Hematopoietic multipotent progenitor cell treated with erythropoietin and hydrocortisone succinate and interleukin-3 and kit ligand, for 4 days (in vitro differentiated cells): Measurements from ENCODE around the gene TKT.
A peak's percentile ranks its signal among the peaks of the same experiment; 100 is the strongest.

Experiments
- DNase-seq: peaks from one replicate; pipeline ENCODE4 v3.0.0-alpha.2; 2015

Gene TKT

DNA sequence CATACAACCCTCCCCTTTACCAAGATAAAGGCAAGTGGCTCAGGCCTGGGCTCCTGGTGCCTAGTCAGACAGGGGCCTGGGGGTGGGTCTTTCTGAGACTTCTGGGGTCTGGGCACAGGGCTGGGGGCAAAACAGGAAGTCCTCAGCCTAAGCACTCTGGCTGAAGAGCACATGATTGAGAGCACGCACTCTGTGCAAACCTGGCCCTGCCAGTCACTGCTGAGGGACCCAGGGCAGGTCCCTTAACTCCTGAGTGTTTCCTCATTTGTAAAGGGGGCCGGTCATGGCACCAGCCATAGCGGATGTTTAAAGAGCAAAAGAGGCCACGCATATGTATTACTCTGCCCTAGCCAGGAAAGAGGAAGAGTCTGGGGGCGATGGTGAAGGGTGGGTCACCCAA, 16.0 kb downstream of the TKT start:
- no peak for DNase-seq

DNA sequence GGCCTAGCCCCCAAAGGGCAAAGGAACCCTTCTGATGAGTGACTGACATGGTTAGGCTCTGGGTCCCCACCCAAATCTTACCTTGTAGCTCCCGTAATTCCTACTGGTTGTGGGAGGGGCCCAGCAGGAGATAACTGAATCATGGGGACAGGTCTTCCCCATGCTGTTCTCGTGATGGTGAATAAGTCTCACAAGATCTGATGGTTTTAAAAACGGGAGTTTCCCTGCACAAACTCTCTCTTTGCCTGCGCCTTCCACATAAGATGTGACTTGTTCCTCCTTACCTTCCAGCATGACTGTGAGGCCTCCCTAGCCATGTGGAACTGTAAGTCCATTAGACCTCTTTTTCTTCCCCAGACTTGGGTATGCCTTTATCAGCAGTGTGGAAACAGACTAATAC, 16.9 kb downstream of the TKT start:
- DNase-seq = no peak

DNA sequence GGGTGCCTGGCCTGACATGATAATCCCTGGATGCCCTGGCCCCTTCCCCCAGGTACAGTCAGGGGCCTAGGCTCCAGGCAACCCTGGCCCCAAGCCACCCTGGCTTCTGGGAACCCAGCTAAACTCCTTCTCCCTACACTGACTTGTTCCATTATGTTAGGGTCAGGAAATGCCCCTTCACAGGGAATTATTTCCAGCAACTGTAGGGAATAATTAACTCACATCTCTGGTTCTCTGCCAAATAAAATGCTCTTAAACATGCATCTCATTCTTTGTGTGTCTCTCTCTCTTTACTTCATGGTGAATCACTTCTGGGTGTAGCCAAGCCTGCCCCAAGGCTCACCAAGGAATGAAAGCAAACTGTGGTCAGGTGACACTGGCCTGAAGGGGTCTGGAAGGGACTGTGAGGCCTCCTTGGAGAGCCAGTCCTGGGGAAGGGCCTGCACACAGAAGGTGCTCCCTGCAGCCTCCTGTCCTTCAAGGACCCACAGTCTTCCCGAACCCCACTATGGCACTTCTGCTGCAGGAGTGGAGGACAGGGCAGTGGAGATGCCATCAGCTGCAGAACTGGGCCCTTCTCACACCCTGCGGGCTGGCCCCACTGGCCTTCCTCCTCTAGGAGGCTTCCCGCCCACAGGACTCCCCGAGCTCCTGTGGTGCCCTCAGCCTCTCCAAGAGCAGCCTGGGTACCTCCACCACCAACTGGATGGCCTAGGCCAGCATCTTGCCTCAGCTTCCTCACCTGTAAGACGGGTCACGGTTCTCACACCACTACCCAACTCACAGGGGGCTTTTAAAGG, 17.6 kb downstream of the TKT start:
- no peak for DNase-seq

DNA sequence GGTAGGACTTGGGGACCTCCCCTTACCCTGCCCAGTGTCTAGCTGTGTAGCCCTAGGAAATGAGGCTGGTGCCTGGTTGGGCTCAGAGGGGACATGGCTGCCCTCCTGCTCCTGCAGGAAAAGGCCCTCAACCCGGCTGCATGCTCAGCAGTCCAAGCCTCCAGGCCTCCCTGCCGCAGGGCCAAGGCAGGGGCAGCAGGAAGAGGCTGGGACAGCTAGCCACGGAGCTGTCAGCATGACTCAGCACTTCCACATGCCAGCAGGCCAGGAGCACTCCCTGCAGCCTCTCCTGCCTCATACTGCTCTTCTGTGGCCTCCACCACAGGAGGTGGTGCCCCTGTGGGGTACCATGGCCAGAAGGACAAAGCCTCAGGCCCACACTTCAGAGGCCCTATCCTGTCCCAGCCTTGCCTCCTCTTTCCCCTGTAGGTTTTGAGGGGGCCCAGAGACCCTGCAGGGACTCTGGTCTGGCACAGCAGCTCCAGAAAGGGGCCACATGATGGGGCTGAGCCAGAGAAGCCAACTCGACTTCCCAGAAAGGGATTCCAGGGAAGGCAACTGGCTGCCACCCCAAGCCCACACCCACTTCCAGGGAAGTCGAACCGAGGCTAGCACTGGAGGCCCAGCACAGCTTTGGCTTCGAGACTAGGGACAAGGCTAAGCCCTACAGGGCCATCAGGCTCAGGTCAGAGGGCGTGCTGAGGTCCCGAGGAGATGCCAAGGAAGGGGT, 19.5 kb downstream of the TKT start:
- DNase-seq = peak; percentile 90

DNA sequence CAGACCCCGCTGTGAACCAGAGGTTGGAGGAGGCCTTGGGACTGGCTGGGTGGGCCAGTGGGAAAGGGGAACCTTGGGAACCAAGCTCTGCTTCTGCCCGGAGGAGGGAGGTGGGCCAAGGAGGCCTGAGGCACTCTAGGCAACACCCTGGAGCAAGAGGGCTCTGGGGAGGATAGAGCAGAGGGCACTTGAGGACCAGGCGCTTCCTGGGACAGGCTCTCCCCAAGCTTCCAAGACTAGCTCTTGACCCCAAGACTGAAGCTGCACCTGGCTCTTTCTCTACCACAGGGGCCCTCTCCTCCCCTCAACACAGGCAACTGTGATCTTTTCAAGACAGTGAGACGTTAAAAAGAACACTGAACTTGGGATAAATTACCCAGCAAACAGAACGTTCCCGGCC, 20.3 kb downstream of the TKT start:
- no peak for DNase-seq

DNA sequence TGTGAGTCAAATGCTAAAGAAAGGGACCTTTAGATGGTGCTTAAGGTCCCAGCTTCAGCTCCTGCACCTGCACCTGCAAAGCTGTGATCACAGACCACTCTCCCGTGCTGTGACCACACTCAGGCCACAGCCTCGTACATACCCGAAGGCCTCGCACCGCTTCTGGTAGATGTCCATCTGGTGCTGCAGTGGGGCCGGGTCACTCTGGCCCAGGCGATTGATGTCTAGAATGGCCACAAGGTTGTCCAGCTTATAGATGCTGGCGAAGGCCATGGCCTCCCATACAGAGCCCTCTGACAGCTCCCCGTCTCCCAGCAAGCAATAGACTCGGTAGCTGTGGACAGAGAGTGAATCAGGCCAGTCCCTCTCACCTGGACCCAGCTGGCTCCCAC, 21.0 kb downstream of the TKT start:
- no peak for DNase-seq

DNA sequence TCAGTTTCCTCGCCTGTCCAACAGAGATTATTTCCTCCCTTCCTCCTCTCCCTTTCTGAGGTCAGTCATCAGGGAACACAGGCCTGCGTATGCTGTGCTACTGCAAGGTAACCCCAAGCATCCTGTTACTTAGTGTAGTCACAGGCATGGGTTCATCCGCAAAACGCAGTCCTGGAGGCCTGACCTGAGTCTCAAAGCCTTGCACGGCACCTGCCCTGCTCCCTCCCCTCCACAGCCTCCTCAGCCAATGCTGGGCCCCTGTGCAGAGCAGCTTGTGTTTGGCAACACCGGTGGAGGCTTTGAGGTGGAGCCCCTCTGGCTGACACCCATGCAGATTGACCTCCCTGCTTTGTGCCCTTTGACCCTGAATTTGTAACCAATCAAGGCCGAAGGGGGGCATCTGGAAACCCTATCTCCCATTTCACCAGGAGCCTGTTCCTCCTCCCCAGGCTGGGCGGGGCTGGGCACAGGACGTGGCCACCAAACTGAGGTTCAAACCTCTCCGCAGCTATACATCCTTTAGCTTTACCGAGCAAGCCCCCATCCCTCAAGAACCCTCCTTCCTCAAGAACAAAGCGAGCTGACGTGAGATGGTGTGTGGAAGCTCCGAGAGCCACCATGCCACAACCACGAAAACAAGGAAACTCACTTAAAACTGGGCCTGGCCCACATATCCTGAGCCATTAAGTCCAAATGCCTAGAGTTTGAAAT, 21.5 kb downstream of the TKT start:
- DNase-seq = no peak

DNA sequence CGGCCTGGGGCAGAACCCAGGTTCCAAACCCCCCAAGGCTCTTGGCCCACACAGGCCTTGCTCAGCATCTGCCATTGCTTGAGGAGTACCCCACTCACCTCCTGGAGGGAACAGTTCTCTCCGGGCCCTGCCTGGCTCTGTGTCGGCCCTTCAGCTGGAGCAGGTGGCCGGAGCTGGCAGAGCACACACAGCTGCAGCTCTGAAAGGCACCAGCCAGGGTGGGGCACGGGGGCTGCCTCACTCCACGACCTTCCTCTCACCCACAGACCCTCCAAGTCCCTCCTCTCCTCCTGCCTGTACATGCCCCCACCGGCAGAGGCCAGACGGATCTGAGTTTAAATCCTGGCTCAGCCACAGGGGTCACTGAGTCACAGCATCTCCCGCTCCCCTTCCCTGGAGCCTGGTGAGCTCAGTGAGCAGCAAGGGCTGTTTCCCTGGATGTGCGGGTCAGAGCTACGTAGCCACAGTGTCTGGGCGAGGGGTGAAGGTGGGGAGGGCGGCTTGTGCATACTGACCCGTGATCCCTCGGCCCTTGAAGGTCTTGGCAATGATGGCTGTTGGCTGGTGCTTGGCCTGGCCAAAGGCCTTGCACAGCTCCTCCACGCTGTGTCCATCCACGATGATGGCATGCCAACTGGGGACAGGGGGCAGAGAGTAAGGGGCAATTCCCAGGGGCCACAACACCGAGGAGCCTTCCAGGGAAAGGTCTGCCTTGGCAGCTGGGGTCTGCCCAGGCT, 23.0 kb downstream of the TKT start:
- no peak for DNase-seq

DNA sequence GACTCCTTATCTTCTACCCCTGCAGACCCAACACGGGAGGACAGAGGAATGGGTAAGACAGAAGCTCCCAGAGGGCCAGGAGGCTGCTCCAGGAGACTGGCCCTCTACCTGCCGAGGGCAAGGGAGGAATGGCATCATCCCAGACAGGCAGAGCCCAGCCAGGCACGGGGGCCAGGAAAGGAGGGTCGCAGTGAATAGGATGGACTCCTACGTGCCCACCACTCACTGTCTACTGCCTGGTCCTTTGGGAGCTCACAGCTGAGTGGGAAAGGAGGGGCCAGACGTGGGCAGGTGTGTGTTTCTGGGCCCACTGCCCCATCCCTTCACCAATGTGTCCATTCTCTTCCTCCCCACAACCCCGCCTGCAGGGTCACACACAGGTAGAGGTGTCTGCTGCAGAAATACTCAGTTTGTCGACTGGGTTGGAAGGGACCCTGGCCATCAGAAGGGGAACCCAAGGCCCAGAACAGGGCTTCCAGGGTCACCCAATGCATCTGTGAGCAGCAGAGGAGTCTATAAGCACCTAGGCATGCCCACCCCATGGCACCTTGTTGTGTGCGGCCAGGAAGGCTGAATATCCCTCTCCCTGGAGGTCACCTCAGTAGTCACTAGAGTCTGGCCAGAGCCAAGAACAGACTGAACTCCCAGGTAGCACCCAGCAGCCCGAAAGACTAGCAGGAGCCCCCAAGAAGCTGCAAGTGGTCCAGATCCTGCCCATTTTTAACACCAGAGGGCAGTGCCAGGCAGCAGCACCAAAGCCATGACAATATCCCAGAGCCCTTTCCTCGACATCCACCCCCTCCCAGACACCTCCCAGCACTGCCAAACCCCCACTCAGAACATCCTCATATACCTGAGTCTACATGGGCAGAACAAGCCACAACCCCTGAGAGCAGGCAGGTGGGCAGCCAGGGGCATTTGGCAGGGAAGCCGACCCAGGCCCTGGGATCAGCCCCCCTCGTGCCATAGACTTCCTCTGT, 24.0 kb downstream of the TKT start:
- DNase-seq = no peak

DNA sequence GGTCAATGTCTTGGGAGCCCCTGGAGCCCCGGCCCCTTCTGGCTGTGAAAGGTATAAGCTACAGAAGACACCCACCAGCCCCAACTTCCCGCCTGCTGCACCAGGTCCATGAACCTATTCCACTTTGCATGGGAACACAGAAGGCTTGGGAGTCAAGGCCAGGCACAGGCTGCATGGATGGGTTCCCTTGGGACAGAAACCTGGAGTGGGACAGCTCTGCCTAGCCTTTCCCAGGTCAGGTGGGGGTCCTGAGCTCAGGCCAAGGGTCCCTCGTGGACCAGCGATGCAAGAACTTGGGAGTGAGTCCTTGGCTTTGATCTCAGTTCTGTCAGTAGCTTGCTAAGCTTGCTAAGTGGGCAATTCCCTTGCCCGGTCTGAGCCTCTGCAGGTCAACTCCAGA, 25.0 kb downstream of the TKT start:
- DNase-seq = no peak

DNA sequence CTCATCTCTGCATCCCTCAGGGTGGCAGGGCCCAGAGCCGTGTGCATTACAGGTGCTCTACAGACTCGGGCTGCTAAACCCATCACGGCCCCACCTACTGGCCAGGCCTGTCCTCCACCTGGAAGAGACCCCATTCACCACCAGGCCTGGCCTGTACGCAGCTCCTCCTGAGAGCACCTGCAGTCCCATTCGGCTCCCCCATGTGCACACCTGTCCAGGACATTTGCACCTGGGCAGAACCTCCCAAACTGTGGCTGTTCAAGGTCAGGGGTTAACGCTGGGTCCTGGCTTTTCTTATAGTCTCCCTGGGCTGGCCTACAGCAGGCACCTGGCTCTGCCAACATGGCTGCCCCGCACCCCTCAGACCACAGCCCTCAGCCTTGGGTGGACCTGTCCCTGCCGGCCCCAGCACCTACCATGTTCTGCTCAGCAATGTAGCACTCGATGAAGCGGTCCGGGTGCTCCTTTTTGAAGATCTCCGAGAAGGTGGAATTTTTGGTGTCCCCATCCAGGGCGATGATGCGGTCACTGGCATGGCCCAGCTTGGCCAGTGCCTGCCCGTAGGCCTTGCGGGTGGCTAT, 25.7 kb downstream of the TKT start:
- DNase-seq = no peak

DNA sequence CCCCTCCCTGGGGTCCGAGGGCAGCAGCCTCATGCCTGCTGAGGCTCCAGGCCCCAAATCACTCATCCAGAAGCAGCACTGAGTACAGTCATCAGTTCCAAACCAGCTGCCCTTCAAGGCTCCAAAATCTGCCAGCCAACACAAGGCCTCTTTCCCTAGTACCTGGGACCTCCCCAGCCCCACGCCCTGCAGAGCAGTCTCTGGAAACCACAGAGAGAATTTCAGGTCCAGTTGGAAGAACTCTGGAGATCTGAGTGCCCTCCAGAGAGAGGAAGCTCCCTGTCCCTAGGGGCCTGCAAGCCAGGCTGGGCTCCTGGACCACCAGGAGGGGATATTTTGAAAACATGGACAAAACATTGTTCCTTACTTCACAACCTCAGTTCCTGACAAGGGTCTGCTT, 26.2 kb downstream of the TKT start:
- DNase-seq = no peak

DNA sequence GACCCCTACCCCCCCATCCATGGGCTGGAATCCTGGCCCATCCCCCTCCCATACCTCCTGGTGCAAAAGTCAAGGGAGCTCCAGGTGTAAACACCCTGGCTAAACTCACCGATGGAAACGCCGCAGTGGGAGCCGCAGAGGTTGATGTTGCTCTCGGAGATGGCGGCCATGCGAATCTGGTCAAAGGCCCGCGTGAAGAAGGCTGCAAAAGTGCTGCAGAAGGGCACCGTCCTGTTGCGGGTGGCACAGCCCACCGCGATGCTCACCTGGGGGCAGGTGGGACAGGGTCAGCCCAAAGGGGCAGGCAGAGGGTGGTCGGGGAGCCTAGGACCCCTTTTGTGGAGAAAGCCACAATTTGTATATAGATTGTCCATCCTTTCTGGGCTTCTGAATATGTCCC, 26.7 kb downstream of the TKT start:
- no peak for DNase-seq

DNA sequence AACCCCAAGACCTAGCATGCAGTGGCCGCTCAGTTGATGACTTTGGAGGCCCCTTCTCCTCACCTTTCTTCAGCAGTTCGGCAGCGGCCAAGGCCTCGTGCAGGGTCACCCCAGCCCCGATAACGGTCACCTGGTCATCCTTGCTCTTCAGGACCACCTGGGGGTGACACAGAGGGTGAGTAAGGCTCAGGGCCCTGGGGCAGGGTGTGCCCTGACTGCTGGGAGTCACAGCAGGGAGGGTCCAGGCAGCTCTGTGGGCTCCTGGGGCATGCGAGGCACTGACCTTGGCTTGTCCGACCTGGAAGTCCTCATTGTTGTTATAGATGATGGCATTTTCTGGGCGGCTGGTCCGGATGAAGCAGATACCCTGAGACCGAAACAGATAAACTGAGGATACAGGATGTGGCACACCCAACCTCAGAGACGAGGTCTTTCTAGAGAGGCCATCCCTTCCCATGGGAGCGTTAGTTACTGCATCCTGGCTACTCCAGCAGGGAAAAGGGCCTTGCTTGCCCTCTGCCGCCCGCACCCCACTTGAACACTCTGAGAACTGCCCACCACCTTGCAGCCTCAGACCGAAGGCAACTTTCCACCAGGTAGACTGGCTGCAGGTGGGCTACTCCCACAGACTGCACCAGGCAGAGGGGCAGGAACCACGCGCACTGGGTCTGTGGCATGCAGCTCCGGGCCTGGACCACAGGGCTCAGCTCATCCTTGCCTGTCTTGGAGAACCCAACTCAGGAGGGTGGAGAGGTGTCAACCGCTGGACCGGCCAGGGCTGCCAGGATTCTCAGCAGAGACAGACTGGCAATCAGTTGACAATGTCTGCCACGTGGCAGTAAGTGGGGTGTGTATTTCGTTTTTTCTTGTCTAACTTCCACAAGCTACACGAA, 27.6 kb downstream of the TKT start:
- DNase-seq = no peak

DNA sequence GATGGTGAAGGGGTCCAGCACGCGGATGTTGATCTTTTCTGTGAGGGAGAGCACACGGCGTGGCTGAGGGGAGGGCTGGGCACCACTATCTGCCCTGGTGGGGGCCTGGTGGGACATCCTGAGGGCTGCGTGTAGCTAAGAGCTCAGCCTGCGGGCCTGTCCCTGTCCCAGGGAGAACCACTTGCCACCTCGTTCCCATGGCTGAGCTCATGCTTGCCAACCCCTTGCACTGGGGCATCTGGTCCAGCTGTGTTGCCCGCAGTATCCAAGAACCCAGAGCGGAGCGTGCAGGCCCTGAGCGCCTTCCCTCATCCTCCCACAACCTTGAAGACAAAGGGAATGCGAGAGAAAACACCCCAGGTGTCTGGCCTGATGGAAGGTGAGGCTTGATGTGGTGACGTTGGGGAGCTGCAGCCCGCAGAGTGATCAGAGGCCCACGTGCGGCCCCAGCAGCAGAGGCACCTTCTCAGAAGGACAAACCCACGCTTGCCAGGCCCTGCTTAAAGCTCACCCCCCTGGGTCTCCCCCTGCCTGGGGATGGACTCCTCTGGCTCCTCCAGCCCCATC, 28.9 kb downstream of the TKT start:
- DNase-seq = no peak

DNA sequence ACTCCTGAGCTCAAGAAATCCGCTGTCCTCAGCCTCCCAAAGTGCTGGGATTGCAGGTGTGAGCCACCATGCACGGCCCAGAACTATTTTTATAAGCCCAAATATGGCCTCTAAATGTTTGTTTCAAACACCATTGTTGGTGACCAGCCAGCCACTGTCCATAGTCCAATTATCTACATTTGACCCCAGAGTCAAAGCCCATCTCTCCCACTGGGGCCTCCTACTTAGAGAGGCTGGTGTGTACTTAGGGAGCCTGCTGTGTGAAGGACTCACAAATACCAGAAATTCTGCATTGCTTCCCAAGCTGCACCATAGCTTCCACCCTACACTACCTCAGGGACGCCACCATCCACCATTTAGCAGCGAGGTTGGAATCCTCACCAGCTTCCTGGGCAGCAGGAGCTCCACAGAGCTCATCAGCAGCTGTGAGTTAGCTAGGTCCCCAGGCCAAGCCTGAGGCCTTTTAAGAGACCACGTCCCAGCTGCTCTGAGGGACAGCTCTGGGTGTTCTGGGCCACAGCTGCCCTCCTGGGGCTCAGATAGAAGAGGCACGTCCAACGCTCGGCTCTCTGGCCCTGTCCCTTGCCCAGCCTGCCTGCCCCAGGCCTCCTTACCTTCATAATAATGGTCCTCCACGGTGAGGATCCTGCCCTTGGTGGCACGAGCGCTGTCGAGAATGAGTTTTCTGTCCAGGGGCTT, 29.5 kb downstream of the TKT start:
- no peak for DNase-seq

DNA sequence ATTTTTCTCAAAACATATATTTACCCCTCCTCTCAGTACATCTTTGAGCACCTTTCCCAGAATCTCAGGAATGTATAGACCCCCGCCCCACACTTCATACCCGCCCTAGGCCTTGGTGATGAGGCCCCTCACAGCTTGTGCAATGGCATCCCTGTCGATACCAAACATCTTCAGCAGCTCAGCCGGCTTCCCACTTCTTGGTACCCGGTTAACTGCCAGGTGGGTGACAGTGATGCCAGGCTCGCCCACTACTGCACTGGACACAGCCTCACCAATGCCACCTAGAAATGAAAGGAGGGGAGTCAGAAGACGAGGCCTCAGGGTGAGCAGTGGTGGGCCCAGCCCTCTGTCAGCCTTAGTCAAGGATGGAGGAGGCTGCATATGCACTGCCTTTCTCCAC, 30.2 kb downstream of the TKT start:
- DNase-seq = no peak

DNA sequence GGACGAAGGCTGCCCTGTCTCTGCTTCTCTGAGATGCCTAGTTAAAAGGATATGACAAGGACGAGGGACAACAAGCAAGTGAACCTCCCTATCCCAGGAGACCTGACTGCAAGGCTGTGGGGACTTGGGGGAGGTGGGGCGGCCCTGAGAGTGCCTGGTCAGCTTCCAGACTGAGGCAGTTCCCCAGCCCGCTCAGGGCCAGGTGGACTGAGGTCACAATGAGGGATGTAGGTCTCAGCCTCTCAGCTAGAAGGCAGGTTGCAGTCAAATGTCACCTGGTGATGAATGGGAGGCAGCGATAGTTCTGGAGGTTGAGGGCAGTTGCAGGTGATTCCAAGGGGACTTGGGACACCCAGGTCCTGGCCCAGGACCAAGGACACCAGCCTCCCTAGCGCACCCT, 30.6 kb downstream of the TKT start:
- DNase-seq = no peak

DNA sequence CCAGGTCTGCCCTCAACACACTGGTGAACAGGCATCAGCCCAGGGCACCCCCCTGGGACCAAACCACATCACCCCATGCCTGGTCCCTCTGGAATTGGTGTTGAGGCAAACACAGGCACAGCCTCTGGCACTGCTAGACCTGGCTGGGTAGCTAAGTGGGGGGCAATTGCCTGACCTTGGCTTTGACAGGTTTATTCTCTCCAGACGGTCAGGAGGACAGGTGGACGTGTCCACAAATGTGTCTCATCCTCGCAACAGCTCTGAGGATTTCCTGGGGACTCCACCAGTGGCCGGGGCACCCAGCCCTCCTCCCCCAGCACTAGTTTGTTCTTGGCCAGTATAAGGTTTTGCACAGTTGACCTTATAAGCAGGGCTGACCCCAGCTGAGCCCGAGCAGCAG, 31.3 kb downstream of the TKT start:
- no peak for DNase-seq

DNA sequence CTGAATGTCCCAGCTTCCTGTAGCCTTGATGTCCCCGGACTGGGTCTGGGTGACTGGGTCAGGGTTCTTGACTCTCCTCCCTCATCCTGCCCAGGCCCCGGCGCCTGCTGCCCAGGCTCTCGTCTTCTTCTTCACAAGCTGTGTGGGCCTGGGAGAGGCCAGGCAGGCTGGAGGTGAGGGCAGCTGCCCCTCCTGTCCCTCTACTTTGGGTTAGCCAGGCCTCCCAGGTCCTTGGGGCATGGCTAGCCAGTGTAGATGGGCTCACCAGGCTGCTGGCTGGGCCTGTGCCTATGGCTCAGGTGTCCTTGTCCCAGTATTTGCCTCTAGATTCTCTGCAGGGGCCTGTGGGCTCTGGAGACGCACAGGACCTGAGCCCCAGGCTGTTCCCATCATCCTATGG, 31.8 kb downstream of the TKT start:
- no peak for DNase-seq
